ENCODE results near the gene CCDC7. TPM values are rescaled to one million over a fixed set of nuclear protein-coding genes. Genes with fewer than 3 reads are reported as not detected.
"Not testable (repeated sequence)": the region's sequence is repeated elsewhere in the genome, so short reads cannot be mapped to it uniquely, and the experiment has no call there.

CCDC7 gene
- total RNA-seq, 2 donors from 2014 or later: 21.9 to 22.7 TPM

DNA sequence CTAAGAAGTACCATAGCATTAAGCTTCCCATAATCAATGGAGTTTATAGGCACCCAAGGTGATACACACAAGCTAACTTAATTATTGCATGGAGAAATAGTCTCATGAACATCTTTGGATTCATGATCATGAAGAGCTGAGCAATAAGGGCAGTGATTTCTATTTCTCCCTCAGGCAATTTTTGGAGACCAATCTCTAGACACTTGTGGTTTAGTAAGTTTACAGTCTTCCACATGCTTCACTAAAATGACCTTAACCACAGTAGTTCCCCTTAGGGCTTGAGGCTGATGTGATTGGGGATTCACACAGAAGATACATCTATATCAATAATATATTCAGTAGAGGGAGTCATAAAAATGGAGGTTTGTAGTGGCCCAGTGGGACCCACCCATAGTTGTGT is 241.2 kb downstream of the CCDC7 start:
- peaks cover 0 to 8% of the 10 kb centered on the region in 2 donors for H3K9me3 ChIP-seq
- no peaks in the 10 kb centered on the region for H3K27me3 ChIP-seq
- no peaks in the 10 kb centered on the region for H3K4me1 ChIP-seq
- no peak overlapping the region for H3K4me3 ChIP-seq
- no peaks in the 10 kb centered on the region for H3K36me3 ChIP-seq
- DNase-seq (ENCODE audit: low spot score): no peak
- no peak overlapping the region for H3K27ac ChIP-seq
- TF ChIP-seq, protein P1, sequence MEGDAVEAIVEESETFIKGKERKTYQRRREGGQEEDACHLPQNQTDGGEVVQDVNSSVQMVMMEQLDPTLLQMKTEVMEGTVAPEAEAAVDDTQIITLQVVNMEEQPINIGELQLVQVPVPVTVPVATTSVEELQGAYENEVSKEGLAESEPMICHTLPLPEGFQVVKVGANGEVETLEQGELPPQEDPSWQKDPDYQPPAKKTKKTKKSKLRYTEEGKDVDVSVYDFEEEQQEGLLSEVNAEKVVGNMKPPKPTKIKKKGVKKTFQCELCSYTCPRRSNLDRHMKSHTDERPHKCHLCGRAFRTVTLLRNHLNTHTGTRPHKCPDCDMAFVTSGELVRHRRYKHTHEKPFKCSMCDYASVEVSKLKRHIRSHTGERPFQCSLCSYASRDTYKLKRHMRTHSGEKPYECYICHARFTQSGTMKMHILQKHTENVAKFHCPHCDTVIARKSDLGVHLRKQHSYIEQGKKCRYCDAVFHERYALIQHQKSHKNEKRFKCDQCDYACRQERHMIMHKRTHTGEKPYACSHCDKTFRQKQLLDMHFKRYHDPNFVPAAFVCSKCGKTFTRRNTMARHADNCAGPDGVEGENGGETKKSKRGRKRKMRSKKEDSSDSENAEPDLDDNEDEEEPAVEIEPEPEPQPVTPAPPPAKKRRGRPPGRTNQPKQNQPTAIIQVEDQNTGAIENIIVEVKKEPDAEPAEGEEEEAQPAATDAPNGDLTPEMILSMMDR (IDR thresholded peaks at IDR 0.05): no peak

DNA sequence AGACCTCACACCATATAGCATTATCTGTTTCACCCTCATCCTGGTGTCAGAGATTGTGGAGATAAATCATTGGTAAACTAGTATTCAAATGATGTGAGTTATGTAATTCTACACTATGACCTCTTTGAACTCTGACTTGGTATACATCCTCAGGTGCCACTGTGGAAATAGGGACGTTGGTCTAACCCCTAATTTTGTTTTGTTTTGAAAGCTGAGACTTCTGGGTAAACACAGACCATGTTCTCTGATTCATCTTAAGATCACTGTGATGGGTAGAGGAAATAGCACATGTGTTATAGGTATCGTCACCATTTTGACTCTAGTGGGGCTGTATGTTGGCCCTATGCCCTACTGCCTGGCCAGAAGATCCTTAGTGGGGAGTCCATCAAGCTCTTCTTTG is 241.6 kb downstream of the CCDC7 start:
- TF ChIP-seq, protein P1 (IDR thresholded peaks at IDR 0.05): no peak
- Histone ChIP-seq H3K27ac (no peak overlapping the region), H3K4me1 (no peaks in the 10 kb centered on the region), H3K36me3 (no peaks in the 10 kb centered on the region), H3K27me3 (no peaks in the 10 kb centered on the region), H3K4me3 (no peak overlapping the region), H3K9me3 (peaks cover 0 to 6% of the 10 kb centered on the region in 2 donors)
- DNase-seq (ENCODE audit: low spot score): no peak

GRCh38 chr10:32692174-32692573 is 246.2 kb downstream of the CCDC7 start:
- DNase-seq (ENCODE audit: low spot score): no peak
- H3K9me3 ChIP-seq: peaks cover 0 to 4% of the 10 kb centered on the region in 2 donors
- no peaks in the 10 kb centered on the region for H3K36me3 ChIP-seq
- no peaks in the 10 kb centered on the region for H3K4me1 ChIP-seq
- TF ChIP-seq, protein P1 (IDR thresholded peaks at IDR 0.05): no peak
- H3K27me3 ChIP-seq: no peaks in the 10 kb centered on the region
- no peak overlapping the region for H3K4me3 ChIP-seq
- no peak overlapping the region for H3K27ac ChIP-seq

DNA sequence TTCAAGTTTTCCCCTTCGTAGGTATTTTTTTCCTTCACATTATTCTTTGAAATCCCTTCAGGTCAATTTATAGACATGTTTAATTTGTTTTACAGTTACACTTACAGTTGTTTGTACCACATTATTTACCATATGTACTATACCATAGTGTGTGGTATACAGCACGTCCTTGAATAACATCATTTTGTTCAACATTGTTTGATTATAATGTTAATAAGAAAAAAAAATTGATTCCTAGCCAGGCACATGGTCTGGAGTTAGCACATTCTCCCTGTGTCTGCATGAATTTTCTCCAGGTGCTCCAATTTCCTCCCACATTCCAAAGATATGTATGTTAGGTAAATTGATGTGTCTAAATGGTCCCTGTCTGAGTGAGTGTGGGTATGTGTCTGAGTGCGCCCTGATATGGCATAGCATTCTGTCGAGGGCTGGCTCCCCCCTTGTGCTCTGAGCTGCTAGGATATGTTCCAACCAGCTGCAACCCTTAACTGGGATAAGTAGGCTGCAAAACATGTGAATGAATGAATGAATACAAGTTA is 247.6 kb downstream of the CCDC7 start:
- H3K27ac ChIP-seq: no peak overlapping the region
- no peaks in the 10 kb centered on the region for H3K4me1 ChIP-seq
- no peaks in the 10 kb centered on the region for H3K36me3 ChIP-seq
- H3K27me3 ChIP-seq: no peaks in the 10 kb centered on the region
- H3K4me3 ChIP-seq: no peak overlapping the region
- TF ChIP-seq, protein P1 (IDR thresholded peaks at IDR 0.05): no peak
- no peak for DNase-seq (ENCODE audit: low spot score)
- peaks cover 0 to 6% of the 10 kb centered on the region in 2 donors for H3K9me3 ChIP-seq

GRCh38 chr10:32699683-32700082 is 253.7 kb downstream of the CCDC7 start:
- not testable (repeated sequence) for H3K27ac ChIP-seq; H3K27me3 ChIP-seq; H3K36me3 ChIP-seq; H3K4me3 ChIP-seq; H3K4me1 ChIP-seq; DNase-seq (ENCODE audit: low spot score); H3K9me3 ChIP-seq

GRCh38 chr10:32713560-32713959 is 267.6 kb downstream of the CCDC7 start:
- no peak for DNase-seq (ENCODE audit: low spot score)
- TF ChIP-seq, protein P1 (IDR thresholded peaks at IDR 0.05): no peak
- no peak overlapping the region for H3K4me3 ChIP-seq
- H3K27me3 ChIP-seq: no peaks in the 10 kb centered on the region
- H3K4me1 ChIP-seq: no peaks in the 10 kb centered on the region
- no peak overlapping the region for H3K27ac ChIP-seq
- no peaks in the 10 kb centered on the region for H3K36me3 ChIP-seq
- H3K9me3 ChIP-seq: peaks cover 0 to 14% of the 10 kb centered on the region in 2 donors
